HG03521 (cell line): ENCODE results near the gene MARCHF5.
"Not testable (repeated sequence)": the region's sequence is repeated elsewhere in the genome, so short reads cannot be mapped to it uniquely, and the experiment has no call there.

Source experiments
- ATAC-seq: cut with Tn5 transposase; IDR thresholded peaks from one replicate; pipeline ENCODE4 v1.9.1; 2021; ENCODE audit warnings: mild to moderate bottlenecking, moderate library complexity; ENCODE audit not compliant: unreplicated experiment

Gene MARCHF5

GRCh38 chr10:92385831-92386230, 94.9 kb downstream of the MARCHF5 start:
- no peak for ATAC-seq

- ATAC-seq = no peak
Observed at GRCh38 chr10:92387289-92387940, 96.4 kb downstream of the MARCHF5 start.

GRCh38 chr10:92393173-92393572, 102.2 kb downstream of the MARCHF5 start:
- ATAC-seq = not testable (repeated sequence)

GRCh38 chr10:92395271-92395670, 104.3 kb downstream of the MARCHF5 start:
- no peak for ATAC-seq

- not testable (repeated sequence) for ATAC-seq
Observed at GRCh38 chr10:92402234-92402633, 111.3 kb downstream of the MARCHF5 start.
